HEK293 (cell line): ENCODE measurements around the gene COX8A.
A peak's percentile ranks its signal among the peaks of the same experiment; 100 is the strongest.

Source experiments
- EGR2 ChIP-seq: fragments of 450-650 bp; formaldehyde crosslinking; IDR thresholded peaks from 2 replicates; pipeline ENCODE4 v1.5.1; 2016; ENCODE audit warnings: low read depth, missing biosample characterization, missing genetic modification characterization
- FEZF1 ChIP-seq: fragments of 450-650 bp; formaldehyde crosslinking; IDR thresholded peaks from 2 replicates; pipeline ENCODE4 v1.5.1; 2016; ENCODE audit warnings: missing biosample characterization, missing genetic modification characterization
- GFI1B ChIP-seq: fragments of 450-650 bp; formaldehyde crosslinking; IDR thresholded peaks from 2 replicates; pipeline ENCODE4 v1.5.1; 2016; ENCODE audit warnings: missing biosample characterization, missing genetic modification characterization
- KLF8 ChIP-seq: fragments of 450-650 bp; formaldehyde crosslinking; IDR thresholded peaks from 2 replicates; pipeline ENCODE4 v1.5.1; 2016; ENCODE audit warnings: missing biosample characterization, missing genetic modification characterization
- MZF1 ChIP-seq: fragments of 450-650 bp; formaldehyde crosslinking; IDR thresholded peaks from 2 replicates; pipeline ENCODE4 v1.5.1; 2017; ENCODE audit warnings: missing biosample characterization, missing genetic modification characterization, borderline replicate concordance
- PRDM1 ChIP-seq: fragments of 450-650 bp; formaldehyde crosslinking; IDR thresholded peaks from 2 replicates; pipeline ENCODE4; 2016; ENCODE audit warnings: missing biosample characterization, missing genetic modification characterization
- SALL2 ChIP-seq: fragments of 450-650 bp; formaldehyde crosslinking; IDR thresholded peaks from 2 replicates; pipeline ENCODE4 v1.5.0; 2017; ENCODE audit warnings: missing biosample characterization, mild to moderate bottlenecking, missing genetic modification characterization, borderline replicate concordance
- TRIM28 ChIP-seq: IDR thresholded peaks from 2 replicates; pipeline ENCODE4 v1.6.1; 2011; ENCODE audit warnings: low read length, control low read depth, borderline replicate concordance
- ZBTB17 ChIP-seq: fragments of 450-650 bp; formaldehyde crosslinking; IDR thresholded peaks from 2 replicates; pipeline ENCODE4 v1.5.1; 2016; ENCODE audit warnings: missing biosample characterization, missing genetic modification characterization
- ZEB2 ChIP-seq: fragments of 450-650 bp; formaldehyde crosslinking; IDR thresholded peaks from 2 replicates; pipeline ENCODE4 v1.5.1; 2016; ENCODE audit warnings: missing biosample characterization, missing genetic modification characterization
- ZIC2 ChIP-seq: fragments of 450-650 bp; formaldehyde crosslinking; IDR thresholded peaks from 2 replicates; pipeline ENCODE4 v1.5.1; 2016; ENCODE audit warnings: missing biosample characterization, missing genetic modification characterization
- ZNF121 ChIP-seq: fragments of 450-650 bp; formaldehyde crosslinking; IDR thresholded peaks from 2 replicates; pipeline ENCODE4 v1.5.1; 2016; ENCODE audit warnings: missing biosample characterization, missing genetic modification characterization
- ZNF155 ChIP-seq: fragments of 450-650 bp; formaldehyde crosslinking; IDR thresholded peaks from 2 replicates; pipeline ENCODE4 v1.5.1; 2016; ENCODE audit warnings: missing biosample characterization, missing genetic modification characterization
- ZNF239 ChIP-seq: fragments of 450-650 bp; formaldehyde crosslinking; IDR thresholded peaks from 2 replicates; pipeline ENCODE4 v1.5.1; 2016; ENCODE audit warnings: missing biosample characterization, missing genetic modification characterization
- ZNF37A ChIP-seq: fragments of 450-650 bp; IDR thresholded peaks from 2 replicates; pipeline ENCODE4 v1.5.1; 2018; ENCODE audit warnings: missing biosample characterization, missing genetic modification characterization
- ZNF391 ChIP-seq: fragments of 450-650 bp; formaldehyde crosslinking; IDR thresholded peaks from 2 replicates; pipeline ENCODE4 v1.5.1; 2016; ENCODE audit warnings: low read depth, missing biosample characterization, missing genetic modification characterization, borderline replicate concordance
- ZNF514 ChIP-seq: fragments of 450-650 bp; formaldehyde crosslinking; IDR thresholded peaks from 2 replicates; pipeline ENCODE4 v1.5.1; 2016; ENCODE audit warnings: missing biosample characterization, missing genetic modification characterization
- ZNF544 ChIP-seq: fragments of 450-650 bp; formaldehyde crosslinking; IDR thresholded peaks from 2 replicates; pipeline ENCODE4 v1.5.0; 2017; ENCODE audit warnings: missing biosample characterization, missing genetic modification characterization
- ZNF623 ChIP-seq: fragments of 450-650 bp; formaldehyde crosslinking; IDR thresholded peaks from 2 replicates; pipeline ENCODE4 v1.5.1; 2016; ENCODE audit warnings: missing biosample characterization, missing genetic modification characterization
- ZNF629 ChIP-seq: fragments of 450-650 bp; formaldehyde crosslinking; IDR thresholded peaks from 2 replicates; pipeline ENCODE4 v1.5.1; 2017; ENCODE audit warnings: missing biosample characterization, missing genetic modification characterization
- ZNF654 ChIP-seq: fragments of 450-650 bp; formaldehyde crosslinking; IDR thresholded peaks from 2 replicates; pipeline ENCODE4 v1.5.1; 2016; ENCODE audit warnings: low read depth, missing biosample characterization, missing genetic modification characterization
- ZNF776 ChIP-seq: fragments of 450-650 bp; formaldehyde crosslinking; IDR thresholded peaks from 2 replicates; pipeline ENCODE4 v1.5.0; 2017; ENCODE audit warnings: missing biosample characterization, missing genetic modification characterization, borderline replicate concordance
- ZNF777 ChIP-seq: fragments of 450-650 bp; formaldehyde crosslinking; IDR thresholded peaks from 2 replicates; pipeline ENCODE4 v1.5.1; 2017; ENCODE audit warnings: missing biosample characterization, missing genetic modification characterization, borderline replicate concordance
- ZNF791 ChIP-seq: fragments of 450-650 bp; formaldehyde crosslinking; IDR thresholded peaks from 2 replicates; pipeline ENCODE4 v1.5.1; 2016; ENCODE audit warnings: missing biosample characterization, missing genetic modification characterization
- ZSCAN30 ChIP-seq: fragments of 450-650 bp; IDR thresholded peaks from 2 replicates; pipeline ENCODE4 v1.5.1; 2018; ENCODE audit warnings: missing biosample characterization, mild to moderate bottlenecking, missing genetic modification characterization, moderate library complexity
- TF ChIP-seq, protein P1 (sequence below): fragments of 450-650 bp; formaldehyde crosslinking; IDR thresholded peaks from 2 replicates; pipeline ENCODE4 v1.5.1; 2016; ENCODE audit warnings: missing biosample characterization, missing genetic modification characterization
- TF ChIP-seq, protein P2 (sequence below): fragments of 450-650 bp; formaldehyde crosslinking; IDR thresholded peaks from 2 replicates; pipeline ENCODE4 v1.5.1; 2016; ENCODE audit warnings: missing biosample characterization, missing genetic modification characterization
- TF ChIP-seq, protein P3 (sequence below): fragments of 450-650 bp; formaldehyde crosslinking; IDR thresholded peaks from 2 replicates; pipeline ENCODE4 v1.5.1; 2016; ENCODE audit warnings: missing biosample characterization, missing genetic modification characterization
- TF ChIP-seq, protein P4 (sequence below): fragments of 450-650 bp; formaldehyde crosslinking; IDR thresholded peaks from 2 replicates; pipeline ENCODE4 v1.5.1; 2017; ENCODE audit warnings: missing biosample characterization, missing genetic modification characterization
- TF ChIP-seq, protein P5 (sequence below): fragments of 450-650 bp; formaldehyde crosslinking; conservative IDR thresholded peaks from 2 replicates; pipeline ENCODE4 v1.5.1; 2016; ENCODE audit warnings: low read depth, missing biosample characterization, missing genetic modification characterization

COX8A gene

DNA sequence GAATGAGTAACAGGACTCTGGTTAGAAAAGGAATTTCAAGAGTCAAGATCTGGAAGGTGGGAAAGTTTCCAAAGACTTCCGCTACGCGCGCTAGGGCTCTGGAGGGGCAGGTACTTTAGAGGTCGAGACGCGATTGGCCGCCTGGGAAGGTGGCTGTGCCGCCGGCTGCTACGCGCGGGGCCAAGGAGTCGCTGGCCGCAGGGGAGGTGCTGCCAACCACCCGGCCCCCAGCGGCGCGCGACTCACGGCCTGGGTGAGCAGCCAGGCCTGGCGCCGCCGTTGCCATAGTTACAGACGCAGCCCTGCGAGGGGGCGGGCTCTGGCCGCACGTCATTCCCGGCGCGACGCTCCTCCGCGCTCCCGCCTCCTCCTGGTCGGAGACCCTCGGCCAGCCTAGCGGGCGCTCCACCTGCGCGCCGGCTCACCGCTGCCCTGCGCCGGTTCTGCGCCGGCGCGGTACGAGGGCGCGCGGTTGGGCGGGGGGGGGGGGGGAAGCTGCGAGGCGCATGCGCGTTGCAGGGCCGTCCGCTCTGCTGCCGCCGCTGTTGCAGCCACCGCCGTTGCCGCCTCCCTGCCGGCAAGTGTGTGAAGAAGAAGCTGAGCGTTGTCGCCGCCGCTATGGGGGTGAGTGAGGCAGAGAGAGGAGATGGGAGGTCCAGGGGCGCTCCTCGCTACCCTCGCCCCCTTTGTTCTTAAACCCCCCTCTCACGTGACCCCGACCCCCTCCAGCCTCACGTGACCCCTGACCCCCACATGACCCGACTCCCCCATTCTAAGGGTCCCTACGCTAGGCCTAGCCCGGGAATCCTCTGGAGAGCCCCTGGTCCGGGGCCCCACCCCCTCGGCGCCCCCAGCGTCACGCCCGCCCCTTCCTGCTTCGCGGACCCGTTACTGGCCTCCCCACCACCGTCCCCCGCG is 35.7 kb upstream of the COX8A start, which contains the start of gene NAA40 (continued):
- TF ChIP-seq ZNF654 (tag by site-specific recombination) (no peak), ZNF37A (tag by site-specific recombination) (no peak), ZNF391 (no peak), ZNF544 (tag by site-specific recombination) (no peak), EGR2 (tag by site-specific recombination) (no peak), ZNF239 (no peak), ZNF514 (tag by site-specific recombination) (no peak), ZNF629 (peak; percentile 32; the same call in 1 of the 2 replicates), MZF1 (tag by site-specific recombination) (no peak), ZEB2 (tag by site-specific recombination) (peak; percentile 48; the same call in 1 of the 2 replicates), ZIC2 (tag by site-specific recombination) (peak; percentile 40), ZNF776 (no peak), PRDM1 (tag by site-specific recombination) (no peak), GFI1B (no peak), TRIM28 (no peak), ZNF623 (tag by site-specific recombination) (no peak), ZSCAN30 (tag by site-specific recombination) (peak; percentile 57; the same call in 1 of the 2 replicates), FEZF1 (tag by site-specific recombination) (no peak), ZNF155 (tag by site-specific recombination) (no peak), ZNF777 (tag by site-specific recombination) (no peak), SALL2 (tag by site-specific recombination) (no peak), ZBTB17 (tag by site-specific recombination) (peak; percentile 85), KLF8 (tag by site-specific recombination) (0 out of 2 replicates have a peak, but pooled peaks have one; percentile 20), ZNF791 (tag by site-specific recombination) (no peak), ZNF121 (no peak)
- TF ChIP-seq, protein P1, sequence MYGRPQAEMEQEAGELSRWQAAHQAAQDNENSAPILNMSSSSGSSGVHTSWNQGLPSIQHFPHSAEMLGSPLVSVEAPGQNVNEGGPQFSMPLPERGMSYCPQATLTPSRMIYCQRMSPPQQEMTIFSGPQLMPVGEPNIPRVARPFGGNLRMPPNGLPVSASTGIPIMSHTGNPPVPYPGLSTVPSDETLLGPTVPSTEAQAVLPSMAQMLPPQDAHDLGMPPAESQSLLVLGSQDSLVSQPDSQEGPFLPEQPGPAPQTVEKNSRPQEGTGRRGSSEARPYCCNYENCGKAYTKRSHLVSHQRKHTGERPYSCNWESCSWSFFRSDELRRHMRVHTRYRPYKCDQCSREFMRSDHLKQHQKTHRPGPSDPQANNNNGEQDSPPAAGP = no peak
- TF ChIP-seq, protein P2, sequence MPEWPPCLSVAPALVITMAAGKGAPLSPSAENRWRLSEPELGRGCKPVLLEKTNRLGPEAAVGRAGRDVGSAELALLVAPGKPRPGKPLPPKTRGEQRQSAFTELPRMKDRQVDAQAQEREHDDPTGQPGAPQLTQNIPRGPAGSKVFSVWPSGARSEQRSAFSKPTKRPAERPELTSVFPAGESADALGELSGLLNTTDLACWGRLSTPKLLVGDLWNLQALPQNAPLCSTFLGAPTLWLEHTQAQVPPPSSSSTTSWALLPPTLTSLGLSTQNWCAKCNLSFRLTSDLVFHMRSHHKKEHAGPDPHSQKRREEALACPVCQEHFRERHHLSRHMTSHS (tag by site-specific recombination) = no peak
- TF ChIP-seq, protein P3, sequence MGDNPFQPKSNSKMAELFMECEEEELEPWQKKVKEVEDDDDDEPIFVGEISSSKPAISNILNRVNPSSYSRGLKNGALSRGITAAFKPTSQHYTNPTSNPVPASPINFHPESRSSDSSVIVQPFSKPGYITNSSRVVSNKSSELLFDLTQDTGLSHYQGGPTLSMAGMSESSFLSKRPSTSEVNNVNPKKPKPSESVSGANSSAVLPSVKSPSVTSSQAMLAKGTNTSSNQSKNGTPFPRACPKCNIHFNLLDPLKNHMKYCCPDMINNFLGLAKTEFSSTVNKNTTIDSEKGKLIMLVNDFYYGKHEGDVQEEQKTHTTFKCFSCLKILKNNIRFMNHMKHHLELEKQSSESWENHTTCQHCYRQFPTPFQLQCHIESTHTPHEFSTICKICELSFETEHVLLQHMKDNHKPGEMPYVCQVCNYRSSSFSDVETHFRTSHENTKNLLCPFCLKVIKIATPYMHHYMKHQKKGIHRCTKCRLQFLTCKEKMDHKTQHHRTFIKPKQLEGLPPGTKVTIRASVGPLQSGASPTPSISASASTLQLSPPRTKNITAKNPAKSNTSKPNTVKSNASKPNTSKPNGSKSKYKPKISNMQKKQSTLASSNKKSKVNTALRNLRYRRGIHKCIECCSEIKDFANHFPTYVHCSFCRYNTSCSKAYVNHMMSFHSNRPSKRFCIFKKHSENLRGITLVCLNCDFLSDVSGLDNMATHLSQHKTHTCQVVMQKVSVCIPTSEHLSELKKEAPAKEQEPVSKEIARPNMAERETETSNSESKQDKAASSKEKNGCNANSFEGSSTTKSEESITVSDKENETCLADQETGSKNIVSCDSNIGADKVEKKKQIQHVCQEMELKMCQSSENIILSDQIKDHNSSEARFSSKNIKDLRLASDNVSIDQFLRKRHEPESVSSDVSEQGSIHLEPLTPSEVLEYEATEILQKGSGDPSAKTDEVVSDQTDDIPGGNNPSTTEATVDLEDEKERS (tag by site-specific recombination) = no peak
- TF ChIP-seq, protein P4, sequence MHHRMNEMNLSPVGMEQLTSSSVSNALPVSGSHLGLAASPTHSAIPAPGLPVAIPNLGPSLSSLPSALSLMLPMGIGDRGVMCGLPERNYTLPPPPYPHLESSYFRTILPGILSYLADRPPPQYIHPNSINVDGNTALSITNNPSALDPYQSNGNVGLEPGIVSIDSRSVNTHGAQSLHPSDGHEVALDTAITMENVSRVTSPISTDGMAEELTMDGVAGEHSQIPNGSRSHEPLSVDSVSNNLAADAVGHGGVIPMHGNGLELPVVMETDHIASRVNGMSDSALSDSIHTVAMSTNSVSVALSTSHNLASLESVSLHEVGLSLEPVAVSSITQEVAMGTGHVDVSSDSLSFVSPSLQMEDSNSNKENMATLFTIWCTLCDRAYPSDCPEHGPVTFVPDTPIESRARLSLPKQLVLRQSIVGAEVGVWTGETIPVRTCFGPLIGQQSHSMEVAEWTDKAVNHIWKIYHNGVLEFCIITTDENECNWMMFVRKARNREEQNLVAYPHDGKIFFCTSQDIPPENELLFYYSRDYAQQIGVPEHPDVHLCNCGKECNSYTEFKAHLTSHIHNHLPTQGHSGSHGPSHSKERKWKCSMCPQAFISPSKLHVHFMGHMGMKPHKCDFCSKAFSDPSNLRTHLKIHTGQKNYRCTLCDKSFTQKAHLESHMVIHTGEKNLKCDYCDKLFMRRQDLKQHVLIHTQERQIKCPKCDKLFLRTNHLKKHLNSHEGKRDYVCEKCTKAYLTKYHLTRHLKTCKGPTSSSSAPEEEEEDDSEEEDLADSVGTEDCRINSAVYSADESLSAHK = no peak
- TF ChIP-seq, protein P5, sequence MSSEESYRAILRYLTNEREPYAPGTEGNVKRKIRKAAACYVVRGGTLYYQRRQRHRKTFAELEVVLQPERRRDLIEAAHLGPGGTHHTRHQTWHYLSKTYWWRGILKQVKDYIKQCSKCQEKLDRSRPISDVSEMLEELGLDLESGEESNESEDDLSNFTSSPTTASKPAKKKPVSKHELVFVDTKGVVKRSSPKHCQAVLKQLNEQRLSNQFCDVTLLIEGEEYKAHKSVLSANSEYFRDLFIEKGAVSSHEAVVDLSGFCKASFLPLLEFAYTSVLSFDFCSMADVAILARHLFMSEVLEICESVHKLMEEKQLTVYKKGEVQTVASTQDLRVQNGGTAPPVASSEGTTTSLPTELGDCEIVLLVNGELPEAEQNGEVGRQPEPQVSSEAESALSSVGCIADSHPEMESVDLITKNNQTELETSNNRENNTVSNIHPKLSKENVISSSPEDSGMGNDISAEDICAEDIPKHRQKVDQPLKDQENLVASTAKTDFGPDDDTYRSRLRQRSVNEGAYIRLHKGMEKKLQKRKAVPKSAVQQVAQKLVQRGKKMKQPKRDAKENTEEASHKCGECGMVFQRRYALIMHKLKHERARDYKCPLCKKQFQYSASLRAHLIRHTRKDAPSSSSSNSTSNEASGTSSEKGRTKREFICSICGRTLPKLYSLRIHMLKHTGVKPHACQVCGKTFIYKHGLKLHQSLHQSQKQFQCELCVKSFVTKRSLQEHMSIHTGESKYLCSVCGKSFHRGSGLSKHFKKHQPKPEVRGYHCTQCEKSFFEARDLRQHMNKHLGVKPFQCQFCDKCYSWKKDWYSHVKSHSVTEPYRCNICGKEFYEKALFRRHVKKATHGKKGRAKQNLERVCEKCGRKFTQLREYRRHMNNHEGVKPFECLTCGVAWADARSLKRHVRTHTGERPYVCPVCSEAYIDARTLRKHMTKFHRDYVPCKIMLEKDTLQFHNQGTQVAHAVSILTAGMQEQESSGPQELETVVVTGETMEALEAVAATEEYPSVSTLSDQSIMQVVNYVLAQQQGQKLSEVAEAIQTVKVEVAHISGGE (tag by site-specific recombination) = no peak
